ENCODE data around the gene DRD1.

DRD1 gene

DNA sequence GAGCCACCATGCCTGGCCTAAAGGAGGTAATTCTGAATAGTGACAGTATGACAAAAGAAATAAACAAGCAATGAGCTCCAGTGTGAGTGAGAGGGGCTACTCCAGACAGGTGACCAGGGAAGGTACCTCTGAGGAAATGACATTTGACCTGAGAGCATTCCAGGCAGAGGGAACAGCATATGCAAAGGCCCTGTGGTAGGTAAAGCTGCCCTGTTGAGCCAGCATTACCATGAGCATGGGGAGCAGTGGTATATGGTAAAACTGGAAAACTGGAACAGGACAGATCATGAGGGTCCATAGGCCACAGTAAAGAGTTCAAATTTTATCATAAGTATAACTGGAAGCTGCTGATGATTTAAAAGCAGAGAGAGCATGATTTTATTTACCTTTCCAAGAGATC lies 28.4 kb upstream of the DRD1 start:
- H3K4me3 ChIP-seq (replicated peaks; ENCODE audit: low read depth, low read length), result no peak overlapping the region
- TF ChIP-seq, protein P1, sequence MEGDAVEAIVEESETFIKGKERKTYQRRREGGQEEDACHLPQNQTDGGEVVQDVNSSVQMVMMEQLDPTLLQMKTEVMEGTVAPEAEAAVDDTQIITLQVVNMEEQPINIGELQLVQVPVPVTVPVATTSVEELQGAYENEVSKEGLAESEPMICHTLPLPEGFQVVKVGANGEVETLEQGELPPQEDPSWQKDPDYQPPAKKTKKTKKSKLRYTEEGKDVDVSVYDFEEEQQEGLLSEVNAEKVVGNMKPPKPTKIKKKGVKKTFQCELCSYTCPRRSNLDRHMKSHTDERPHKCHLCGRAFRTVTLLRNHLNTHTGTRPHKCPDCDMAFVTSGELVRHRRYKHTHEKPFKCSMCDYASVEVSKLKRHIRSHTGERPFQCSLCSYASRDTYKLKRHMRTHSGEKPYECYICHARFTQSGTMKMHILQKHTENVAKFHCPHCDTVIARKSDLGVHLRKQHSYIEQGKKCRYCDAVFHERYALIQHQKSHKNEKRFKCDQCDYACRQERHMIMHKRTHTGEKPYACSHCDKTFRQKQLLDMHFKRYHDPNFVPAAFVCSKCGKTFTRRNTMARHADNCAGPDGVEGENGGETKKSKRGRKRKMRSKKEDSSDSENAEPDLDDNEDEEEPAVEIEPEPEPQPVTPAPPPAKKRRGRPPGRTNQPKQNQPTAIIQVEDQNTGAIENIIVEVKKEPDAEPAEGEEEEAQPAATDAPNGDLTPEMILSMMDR (IDR thresholded peaks at IDR 0.05; ENCODE audit: insufficient read depth, low read length, poor library complexity, severe bottlenecking), result no peak
- H3K36me3 ChIP-seq (ENCODE audit: control insufficient read depth, insufficient read depth, low read length), result no peaks in the 10 kb centered on the region
- no peak for DNase-seq (ENCODE audit: extremely low read depth, insufficient read length)
- H3K27me3 ChIP-seq (replicated peaks; ENCODE audit: control insufficient read depth, insufficient read depth, low read length), result peaks cover 1% of the 10 kb centered on the region; the same call in 1 of the 2 replicates

DNA sequence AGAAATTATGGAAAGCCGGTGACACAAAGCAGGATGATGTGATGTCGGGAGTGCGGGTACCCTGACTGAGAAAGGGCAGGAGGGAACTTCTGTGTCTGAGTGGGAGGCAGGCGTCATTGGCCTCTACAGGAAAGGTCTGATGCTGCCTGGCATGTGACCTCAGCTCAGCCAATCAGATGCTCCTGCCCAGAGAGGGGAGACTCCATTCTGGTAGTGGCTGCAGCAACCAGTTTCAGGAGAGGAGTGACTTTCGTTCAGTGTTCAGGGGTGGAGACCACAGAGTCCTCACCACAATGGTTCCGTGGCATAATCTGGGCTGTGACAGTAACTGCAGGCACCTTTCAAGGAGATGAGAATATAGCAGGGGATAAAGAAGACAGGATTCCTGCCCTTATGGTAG lies 27.6 kb upstream of the DRD1 start:
- Histone ChIP-seq H3K36me3 (ENCODE audit: control insufficient read depth, insufficient read depth, low read length) (no peaks in the 10 kb centered on the region), H3K4me3 (replicated peaks; ENCODE audit: low read depth, low read length) (no peak overlapping the region), H3K27me3 (replicated peaks; ENCODE audit: control insufficient read depth, insufficient read depth, low read length) (peaks cover 1% of the 10 kb centered on the region; the same call in 1 of the 2 replicates)
- TF ChIP-seq, protein P1 (IDR thresholded peaks at IDR 0.05; ENCODE audit: insufficient read depth, low read length, poor library complexity, severe bottlenecking), result no peak
- no peak for DNase-seq (ENCODE audit: extremely low read depth, insufficient read length)

DNA sequence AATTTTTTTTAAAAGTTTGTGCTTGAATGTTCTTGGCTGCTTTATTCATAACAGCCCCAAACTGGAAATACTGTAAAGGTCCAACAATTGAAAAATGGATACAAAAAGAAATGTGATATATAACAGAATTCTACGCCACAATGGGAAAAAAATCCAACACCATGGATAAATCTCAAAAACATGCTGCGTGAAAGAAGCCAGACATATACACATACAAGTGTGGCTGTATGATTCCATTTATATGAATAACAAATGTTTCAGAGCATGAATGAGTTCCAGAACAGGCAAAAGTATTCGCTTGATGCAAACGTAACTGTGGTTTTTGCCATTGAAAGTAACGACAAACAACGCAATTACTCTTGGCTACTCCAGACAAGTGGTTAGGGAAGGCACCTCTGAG lies 27.2 kb upstream of the DRD1 start:
- Histone ChIP-seq H3K27me3 (replicated peaks; ENCODE audit: control insufficient read depth, insufficient read depth, low read length) (peaks cover 1% of the 10 kb centered on the region; the same call in 1 of the 2 replicates), H3K4me3 (replicated peaks; ENCODE audit: low read depth, low read length) (no peak overlapping the region), H3K36me3 (ENCODE audit: control insufficient read depth, insufficient read depth, low read length) (no peaks in the 10 kb centered on the region)
- TF ChIP-seq, protein P1 (IDR thresholded peaks at IDR 0.05; ENCODE audit: insufficient read depth, low read length, poor library complexity, severe bottlenecking), result no peak
- no peak for DNase-seq (ENCODE audit: extremely low read depth, insufficient read length)

DNA sequence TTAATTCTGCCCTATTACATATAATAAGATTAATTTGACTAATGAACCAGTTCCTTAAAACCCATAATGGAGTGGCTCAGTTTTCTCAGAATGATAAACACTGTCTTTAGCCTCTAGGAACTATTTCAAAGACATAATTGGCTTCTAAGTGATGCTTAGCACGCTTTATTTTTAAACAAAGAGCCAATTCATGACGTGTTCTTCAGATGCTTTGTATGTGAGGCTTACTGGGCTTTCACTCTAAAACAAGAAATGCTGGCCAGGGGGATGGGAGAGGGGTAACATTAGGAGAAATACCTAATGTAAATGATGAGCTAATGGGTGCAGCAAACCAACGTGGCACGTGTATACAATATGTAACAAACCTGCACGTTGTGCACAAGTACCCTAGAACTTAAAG lies 26.8 kb upstream of the DRD1 start:
- Histone ChIP-seq H3K36me3 (ENCODE audit: control insufficient read depth, insufficient read depth, low read length) (no peaks in the 10 kb centered on the region), H3K27me3 (replicated peaks; ENCODE audit: control insufficient read depth, insufficient read depth, low read length) (peaks cover 1% of the 10 kb centered on the region; the same call in 1 of the 2 replicates), H3K4me3 (replicated peaks; ENCODE audit: low read depth, low read length) (no peak overlapping the region)
- DNase-seq (ENCODE audit: extremely low read depth, insufficient read length), result no peak
- TF ChIP-seq, protein P1 (IDR thresholded peaks at IDR 0.05; ENCODE audit: insufficient read depth, low read length, poor library complexity, severe bottlenecking), result no peak

DNA sequence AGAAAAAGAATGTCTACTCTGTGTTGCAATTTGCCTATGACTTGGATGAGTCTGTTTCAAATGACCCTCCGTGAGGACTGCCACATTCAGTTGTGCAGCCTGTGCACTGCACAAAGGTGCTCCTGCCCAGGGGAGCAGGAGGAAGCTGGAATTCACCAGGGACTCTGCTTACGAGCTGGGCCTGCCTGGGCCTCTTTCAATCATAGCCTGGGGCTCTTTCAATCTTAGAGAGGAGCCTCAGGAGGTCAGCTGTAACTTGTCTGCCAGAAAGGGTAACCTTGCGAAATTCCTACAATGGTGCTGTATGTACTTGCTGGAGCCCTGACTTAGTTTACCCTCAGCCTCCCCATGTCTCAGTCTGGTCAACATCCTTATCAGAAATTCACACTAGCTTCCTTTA lies 25.9 kb upstream of the DRD1 start:
- Histone ChIP-seq H3K36me3 (ENCODE audit: control insufficient read depth, insufficient read depth, low read length) (no peaks in the 10 kb centered on the region), H3K27me3 (replicated peaks; ENCODE audit: control insufficient read depth, insufficient read depth, low read length) (peaks cover 1% of the 10 kb centered on the region; the same call in 1 of the 2 replicates), H3K4me3 (replicated peaks; ENCODE audit: low read depth, low read length) (no peak overlapping the region)
- TF ChIP-seq, protein P1 (IDR thresholded peaks at IDR 0.05; ENCODE audit: insufficient read depth, low read length, poor library complexity, severe bottlenecking), result no peak
- no peak for DNase-seq (ENCODE audit: extremely low read depth, insufficient read length)

DNA sequence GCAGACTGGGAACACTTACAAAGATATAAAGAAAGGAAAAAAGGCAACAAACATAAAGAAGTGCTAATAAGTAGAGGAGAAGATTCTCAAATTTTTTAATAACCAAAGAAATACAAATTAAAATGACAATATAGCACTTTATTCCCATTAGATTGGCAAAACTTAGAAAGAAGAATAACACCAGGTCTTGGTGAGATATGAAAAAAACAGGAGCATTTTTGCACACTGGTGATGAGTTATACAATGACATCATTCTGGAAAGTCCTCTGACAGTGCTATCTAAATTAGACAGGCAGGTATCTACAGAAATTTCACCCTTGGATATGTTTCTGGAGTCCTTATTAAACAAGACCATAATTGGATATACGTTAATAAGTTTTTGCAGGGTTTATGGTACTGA lies 24.9 kb upstream of the DRD1 start:
- TF ChIP-seq, protein P1 (IDR thresholded peaks at IDR 0.05; ENCODE audit: insufficient read depth, low read length, poor library complexity, severe bottlenecking), result no peak
- Histone ChIP-seq H3K27me3 (replicated peaks; ENCODE audit: control insufficient read depth, insufficient read depth, low read length) (peaks cover 1% of the 10 kb centered on the region; the same call in 1 of the 2 replicates), H3K36me3 (ENCODE audit: control insufficient read depth, insufficient read depth, low read length) (no peaks in the 10 kb centered on the region), H3K4me3 (replicated peaks; ENCODE audit: low read depth, low read length) (no peak overlapping the region)
- no peak for DNase-seq (ENCODE audit: extremely low read depth, insufficient read length)
